Renal cortical epithelial cell (primary cell): Measurements from ENCODE around the gene DHX40. TPM values are rescaled to one million over a fixed set of nuclear protein-coding genes. Genes with fewer than 3 reads are reported as not detected.
"Not testable (repeated sequence)": the region's sequence is repeated elsewhere in the genome, so short reads cannot be mapped to it uniquely, and the experiment has no call there.

Source experiments
- DNase-seq: peaks from one replicate; pipeline ENCODE4 v3.0.0-alpha.2; 2011; ENCODE audit warnings: low read depth
- total RNA-seq: library from RNA; depleted of rRNA; stranded (reverse); fragments of >200 nt; gene quantifications from 2 replicates; pipeline ENCODE4 v1.2.3, GENCODE V29; 2014

The DHX40 gene
- total RNA-seq, 1 donor from 2014 or later, result 127 TPM

- no peak for DNase-seq
These were observed 65.9 kb downstream of the DHX40 start for GRCh38 chr17:59631276-59631675.

- DNase-seq, result no peak
These were observed 67.0 kb downstream of the DHX40 start for GRCh38 chr17:59632398-59632797.

- DNase-seq, result no peak
These were observed 68.4 kb downstream of the DHX40 start for GRCh38 chr17:59633658-59634359.

- peak; percentile 41 for DNase-seq
These were observed 69.5 kb downstream of the DHX40 start for GRCh38 chr17:59634632-59635541.

- DNase-seq, result no peak
These were observed 72.4 kb downstream of the DHX40 start for GRCh38 chr17:59637611-59638310.

GRCh38 chr17:59638553-59638952, 73.1 kb downstream of the DHX40 start:
- DNase-seq, result no peak

- peak; percentile 62 for DNase-seq
These were observed 76.5 kb downstream of the DHX40 start for GRCh38 chr17:59641799-59642484.

GRCh38 chr17:59642565-59642964, 77.2 kb downstream of the DHX40 start:
- DNase-seq, result no peak

GRCh38 chr17:59643159-59644140, 78.0 kb downstream of the DHX40 start:
- peak; percentile 88 for DNase-seq

GRCh38 chr17:59647288-59647687, 81.9 kb downstream of the DHX40 start:
- no peak for DNase-seq

GRCh38 chr17:59649886-59650285, 84.5 kb downstream of the DHX40 start:
- DNase-seq, result no peak

GRCh38 chr17:59650642-59651041, 85.2 kb downstream of the DHX40 start:
- no peak for DNase-seq

GRCh38 chr17:59651346-59651745, 85.9 kb downstream of the DHX40 start:
- peak; percentile 70 for DNase-seq

GRCh38 chr17:59652119-59652518, 86.7 kb downstream of the DHX40 start:
- DNase-seq, result no peak

GRCh38 chr17:59656624-59657023, 91.2 kb downstream of the DHX40 start:
- DNase-seq, result not testable (repeated sequence)

Other genes with a start within 250 kb of the DHX40 start
- gene YPEL2, start 234.0 kb upstream of the DHX40 start, total RNA-seq, result 14.2 and 37.3 TPM in 2 replicates
- gene CLTC, start 54.3 kb downstream of the DHX40 start, total RNA-seq, result 520 and 1,044 TPM in 2 replicates
- 27.1 and 31.6 TPM in 2 replicates for gene PTRH2, start 141.8 kb downstream of the DHX40 start, total RNA-seq
- 230 and 245 TPM in 2 replicates for gene VMP1, start 142.0 kb downstream of the DHX40 start, total RNA-seq